ENCODE results near the gene MAPRE2.

- TF ChIP-seq, protein P1, sequence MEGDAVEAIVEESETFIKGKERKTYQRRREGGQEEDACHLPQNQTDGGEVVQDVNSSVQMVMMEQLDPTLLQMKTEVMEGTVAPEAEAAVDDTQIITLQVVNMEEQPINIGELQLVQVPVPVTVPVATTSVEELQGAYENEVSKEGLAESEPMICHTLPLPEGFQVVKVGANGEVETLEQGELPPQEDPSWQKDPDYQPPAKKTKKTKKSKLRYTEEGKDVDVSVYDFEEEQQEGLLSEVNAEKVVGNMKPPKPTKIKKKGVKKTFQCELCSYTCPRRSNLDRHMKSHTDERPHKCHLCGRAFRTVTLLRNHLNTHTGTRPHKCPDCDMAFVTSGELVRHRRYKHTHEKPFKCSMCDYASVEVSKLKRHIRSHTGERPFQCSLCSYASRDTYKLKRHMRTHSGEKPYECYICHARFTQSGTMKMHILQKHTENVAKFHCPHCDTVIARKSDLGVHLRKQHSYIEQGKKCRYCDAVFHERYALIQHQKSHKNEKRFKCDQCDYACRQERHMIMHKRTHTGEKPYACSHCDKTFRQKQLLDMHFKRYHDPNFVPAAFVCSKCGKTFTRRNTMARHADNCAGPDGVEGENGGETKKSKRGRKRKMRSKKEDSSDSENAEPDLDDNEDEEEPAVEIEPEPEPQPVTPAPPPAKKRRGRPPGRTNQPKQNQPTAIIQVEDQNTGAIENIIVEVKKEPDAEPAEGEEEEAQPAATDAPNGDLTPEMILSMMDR (IDR thresholded peaks at IDR 0.05), result no peak
- no peak for TF ChIP-seq POLR2A (IDR thresholded peaks at IDR 0.05)
Observed at GRCh38 chr18:35179906-35180305, 138.7 kb downstream of the MAPRE2 start.

All from lower leg skin (tissue), 3 donors.